Cardiac muscle cell (in vitro differentiated cells and primary cell): ENCODE data around the gene RAB4B. TPM values are rescaled to one million over a fixed set of nuclear protein-coding genes. Genes with fewer than 3 reads are reported as not detected.

Experiments
- DNase-seq, 2 donors: peaks; one replicate each; pipeline versions ENCODE4 v3.0.0 to v3.0.0-alpha.2; 2010 to 2017; ENCODE audit warnings: low read depth in 1 of 2, low spot score in 1 of 2
- H3K27ac ChIP-seq: fragments of 200-600 bp; sonication (generic); 2 replicates; pipeline ENCODE4 v1.5.1; 2016
- H3K27me3 ChIP-seq: fragments of 200-600 bp; sonication (generic); 2 replicates; pipeline ENCODE4 v1.6.0; 2016; ENCODE audit warnings: control low read depth
- H3K36me3 ChIP-seq: fragments of 200-600 bp; sonication (generic); 2 replicates; pipeline ENCODE4 v1.5.1; 2016; ENCODE audit warnings: control low read depth
- H3K4me1 ChIP-seq: fragments of 200-600 bp; sonication (generic); 2 replicates; pipeline ENCODE4 v1.8.1; 2017; ENCODE audit warnings: low read depth, mild to moderate bottlenecking, mixed run types
- H3K4me3 ChIP-seq: fragments of 200-600 bp; sonication (generic); 2 replicates; pipeline ENCODE4 v1.5.1; 2016; ENCODE audit warnings: mild to moderate bottlenecking
- H3K9me3 ChIP-seq: fragments of 200-600 bp; sonication (generic); 2 replicates; pipeline ENCODE4 v1.5.1; 2017; ENCODE audit warnings: low read depth, mild to moderate bottlenecking, control low read depth
- CTCF ChIP-seq: IDR thresholded peaks from 2 replicates; pipeline ENCODE4 v1.5.1; 2012; ENCODE audit warnings: low read depth, mild to moderate bottlenecking, low read length
- polyA plus RNA-seq: library from polyadenylated mRNA; unstranded; fragments of >200 nt; fragmentation: Nextera tagmentation; extraction: Ambion mirVana; gene quantifications from 2 replicates; pipeline ENCODE4 v1.2.1, GENCODE V29; 2016
- total RNA-seq: library from RNA; depleted of rRNA; stranded (reverse); fragments of >200 nt; gene quantifications from 2 replicates; pipeline ENCODE4 v1.2.3, GENCODE V29; 2016

The RAB4B gene
- total and polyA plus RNA-seq, 2 experiments from 2014 or later: 15.8 to 38.9 TPM

GRCh38 chr19:40798683-40799557 is 20.9 kb downstream of the RAB4B start, which contains the start of gene EGLN2:
Gene EGLN2, plus strand, starts transcription at chr19:40799191. Its CDS starts 1,382 bp downstream, at chr19:40800573.
- H3K27ac ChIP-seq: peak within 1 kb of the TSS; percentile 99
- H3K36me3 ChIP-seq: peaks cover 8% of the 10 kb centered on the region
- H3K4me3 ChIP-seq: peak within 1 kb of the TSS; percentile 96
- no peaks in the 10 kb centered on the region for H3K27me3 ChIP-seq
- H3K9me3 ChIP-seq: no peaks in the 10 kb centered on the region
- TF ChIP-seq CTCF: no peak
- DNase-seq: peak; percentile 100
- H3K4me1 ChIP-seq: peaks cover 38% of the 10 kb centered on the region

GRCh38 chr19:40799558-40800338 is 21.7 kb downstream of the RAB4B start:
- DNase-seq: peak; percentile 46 to 60
- Histone ChIP-seq H3K9me3 (no peaks in the 10 kb centered on the region), H3K36me3 (peaks cover 8% of the 10 kb centered on the region), H3K4me3 (peak overlapping the region; percentile 96), H3K4me1 (peaks cover 42% of the 10 kb centered on the region), H3K27me3 (no peaks in the 10 kb centered on the region), H3K27ac (peak overlapping the region; percentile 99)
- TF ChIP-seq CTCF: no peak

GRCh38 chr19:40800339-40800996 is 22.4 kb downstream of the RAB4B start:
- peaks cover 42% of the 10 kb centered on the region for H3K4me1 ChIP-seq
- H3K9me3 ChIP-seq: no peaks in the 10 kb centered on the region
- H3K4me3 ChIP-seq: peak overlapping the region; percentile 96
- no peak for TF ChIP-seq CTCF
- H3K36me3 ChIP-seq: peaks cover 8% of the 10 kb centered on the region
- H3K27ac ChIP-seq: peak overlapping the region; percentile 99
- no peaks in the 10 kb centered on the region for H3K27me3 ChIP-seq
- no peak for DNase-seq

- Histone ChIP-seq H3K27ac (peak overlapping the region; percentile 80), H3K36me3 (peaks cover 8% of the 10 kb centered on the region), H3K4me1 (peaks cover 42% of the 10 kb centered on the region), H3K27me3 (no peaks in the 10 kb centered on the region), H3K4me3 (no peak overlapping the region), H3K9me3 (no peaks in the 10 kb centered on the region)
- no peak for DNase-seq
- TF ChIP-seq CTCF: no peak
Observed at GRCh38 chr19:40800997-40801377, 22.9 kb downstream of the RAB4B start.
